Measurements from ENCODE around the gene NKAIN2. TPM values are rescaled to one million over a fixed set of nuclear protein-coding genes. Genes with fewer than 3 reads are reported as not detected.

NKAIN2 gene
- total and polyA plus RNA-seq, 7 donors = under 0.01 to 4.4 (median 0.75) TPM; not detected in 1

GRCh38 chr6:124661097-124661661 lies 857.5 kb downstream of the NKAIN2 start:
- intact Hi-C loops (cut with DNase I) = no loop called here
- no peak for DNase-seq
- no peaks in the 10 kb centered on the region for H3K9me3 ChIP-seq
- H3K4me3 ChIP-seq = no peak overlapping the region
- no peaks in the 10 kb centered on the region for H3K27me3 ChIP-seq
- no peaks in the 10 kb centered on the region for H3K4me1 ChIP-seq
- TF ChIP-seq POLR2AphosphoS5 (IDR thresholded peaks at IDR 0.05) (no peak), CTCF (IDR thresholded peaks at IDR 0.05) (no peak)
- no peaks in the 10 kb centered on the region for H3K36me3 ChIP-seq
- WGBS, 2 donors = 45 to 60% methylated on average over 5 of the region's 5 CpGs
- H3K27ac ChIP-seq = no peak overlapping the region

- no peak overlapping the region for H3K4me3 ChIP-seq
- TF ChIP-seq POLR2AphosphoS5 (IDR thresholded peaks at IDR 0.05) (no peak), CTCF (IDR thresholded peaks at IDR 0.05) (no peak), POLR2A (IDR thresholded peaks at IDR 0.05) (no peak), EP300 (IDR thresholded peaks at IDR 0.05) (no peak)
- no peak for DNase-seq
- H3K27me3 ChIP-seq = no peaks in the 10 kb centered on the region
- no peaks in the 10 kb centered on the region for H3K4me1 ChIP-seq
- H3K9me3 ChIP-seq = no peaks in the 10 kb centered on the region
- WGBS, 2 donors = 55 to 81% methylated on average over 5 of the region's 5 CpGs
- H3K36me3 ChIP-seq = no peaks in the 10 kb centered on the region
- no peak overlapping the region for H3K27ac ChIP-seq
- intact Hi-C loops (cut with DNase I) = no loop called here
Observed at GRCh38 chr6:124668028-124668427, 864.4 kb downstream of the NKAIN2 start.

GRCh38 chr6:124669713-124670480 lies 866.2 kb downstream of the NKAIN2 start:
- no peak overlapping the region for H3K4me3 ChIP-seq
- H3K27me3 ChIP-seq = no peaks in the 10 kb centered on the region
- DNase-seq = no peak
- H3K36me3 ChIP-seq = no peaks in the 10 kb centered on the region
- intact Hi-C loops (cut with DNase I) = no loop called here
- 77 to 84% methylated on average over 4 of the region's 4 CpGs for WGBS, 2 donors
- peaks cover 0 to 7% (median 0%) of the 10 kb centered on the region in 4 donors for H3K9me3 ChIP-seq
- H3K4me1 ChIP-seq = no peaks in the 10 kb centered on the region
- TF ChIP-seq POLR2A (IDR thresholded peaks at IDR 0.05) = no peak
- no peak for TF ChIP-seq POLR2AphosphoS5 (IDR thresholded peaks at IDR 0.05)
- no peak for TF ChIP-seq EP300 (IDR thresholded peaks at IDR 0.05)
- no peak for TF ChIP-seq CTCF (IDR thresholded peaks at IDR 0.05)
- no peak overlapping the region for H3K27ac ChIP-seq

GRCh38 chr6:124670801-124671200 lies 867.1 kb downstream of the NKAIN2 start:
- intact Hi-C loops (cut with DNase I) = no loop called here
- Histone ChIP-seq H3K9me3 (peaks cover 0 to 7% (median 0%) of the 10 kb centered on the region in 4 donors), H3K36me3 (no peaks in the 10 kb centered on the region), H3K27me3 (no peaks in the 10 kb centered on the region), H3K27ac (no peak overlapping the region), H3K4me3 (no peak overlapping the region), H3K4me1 (no peaks in the 10 kb centered on the region)
- TF ChIP-seq POLR2AphosphoS5 (IDR thresholded peaks at IDR 0.05) (no peak), EP300 (IDR thresholded peaks at IDR 0.05) (no peak), POLR2A (IDR thresholded peaks at IDR 0.05) (no peak), CTCF (IDR thresholded peaks at IDR 0.05) (no peak)
- WGBS, 2 donors = 34 to 44% methylated on average over 3 of the region's 3 CpGs
- no peak for DNase-seq

All from sigmoid colon (tissue), 7 donors.